Osteocyte (in vitro differentiated cells): ENCODE measurements around the gene JSRP1. TPM values are rescaled to one million over a fixed set of nuclear protein-coding genes. Genes with fewer than 3 reads are reported as not detected.
"Not testable (repeated sequence)": the region's sequence is repeated elsewhere in the genome, so short reads cannot be mapped to it uniquely, and the experiment has no call there.

Experiments
- DNase-seq: peaks from one replicate; pipeline ENCODE4 v3.0.0; 2021; ENCODE audit warnings: mixed read lengths; ENCODE audit not compliant: unreplicated experiment; ENCODE audit errors: extremely low spot score
- H3K27ac Mint-ChIP-seq: one replicate; pipeline ENCODE4 v1.8.0; 2021; ENCODE audit warnings: mild to moderate bottlenecking, mixed read lengths; ENCODE audit not compliant: unreplicated experiment
- H3K27me3 Mint-ChIP-seq: one replicate; pipeline ENCODE4 v1.8.0; 2021; ENCODE audit warnings: mixed read lengths; ENCODE audit not compliant: unreplicated experiment
- H3K36me3 Mint-ChIP-seq: one replicate; pipeline ENCODE4 v1.8.0; 2021; ENCODE audit warnings: mixed read lengths; ENCODE audit not compliant: unreplicated experiment
- H3K4me1 Mint-ChIP-seq: one replicate; pipeline ENCODE4 v1.8.0; 2021; ENCODE audit warnings: mixed read lengths; ENCODE audit not compliant: unreplicated experiment
- H3K4me3 Mint-ChIP-seq: one replicate; pipeline ENCODE4 v1.8.0; 2021; ENCODE audit warnings: mild to moderate bottlenecking, moderate library complexity, mixed read lengths; ENCODE audit not compliant: unreplicated experiment
- H3K9me3 Mint-ChIP-seq: one replicate; pipeline ENCODE4 v1.8.0; 2021; ENCODE audit warnings: mixed read lengths; ENCODE audit not compliant: unreplicated experiment
- total RNA-seq: library from RNA; stranded (reverse); gene quantifications from 2 replicates; pipeline ENCODE4 v1.2.1, GENCODE V29; 2021
- TF ChIP-seq, protein P1 (sequence below): fragments of 200-600 bp; sonication (generic); IDR thresholded peaks from 2 replicates; pipeline ENCODE4 v1.5.0; 2021; ENCODE audit warnings: antibody characterized with exemption, mild to moderate bottlenecking, moderate library complexity

JSRP1 gene
- total RNA-seq, 1 donor from 2014 or later = not detected

- TF ChIP-seq, protein P1, sequence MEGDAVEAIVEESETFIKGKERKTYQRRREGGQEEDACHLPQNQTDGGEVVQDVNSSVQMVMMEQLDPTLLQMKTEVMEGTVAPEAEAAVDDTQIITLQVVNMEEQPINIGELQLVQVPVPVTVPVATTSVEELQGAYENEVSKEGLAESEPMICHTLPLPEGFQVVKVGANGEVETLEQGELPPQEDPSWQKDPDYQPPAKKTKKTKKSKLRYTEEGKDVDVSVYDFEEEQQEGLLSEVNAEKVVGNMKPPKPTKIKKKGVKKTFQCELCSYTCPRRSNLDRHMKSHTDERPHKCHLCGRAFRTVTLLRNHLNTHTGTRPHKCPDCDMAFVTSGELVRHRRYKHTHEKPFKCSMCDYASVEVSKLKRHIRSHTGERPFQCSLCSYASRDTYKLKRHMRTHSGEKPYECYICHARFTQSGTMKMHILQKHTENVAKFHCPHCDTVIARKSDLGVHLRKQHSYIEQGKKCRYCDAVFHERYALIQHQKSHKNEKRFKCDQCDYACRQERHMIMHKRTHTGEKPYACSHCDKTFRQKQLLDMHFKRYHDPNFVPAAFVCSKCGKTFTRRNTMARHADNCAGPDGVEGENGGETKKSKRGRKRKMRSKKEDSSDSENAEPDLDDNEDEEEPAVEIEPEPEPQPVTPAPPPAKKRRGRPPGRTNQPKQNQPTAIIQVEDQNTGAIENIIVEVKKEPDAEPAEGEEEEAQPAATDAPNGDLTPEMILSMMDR = no peak
- Mint-ChIP-seq H3K4me1 (peaks cover 18% of the 10 kb centered on the region), H3K9me3 (no peaks in the 10 kb centered on the region), H3K36me3 (no peaks in the 10 kb centered on the region), H3K27me3 (no peaks in the 10 kb centered on the region), H3K27ac (no peak overlapping the region), H3K4me3 (no peak overlapping the region)
- DNase-seq = no peak
These were observed 30.4 kb upstream of the JSRP1 start for GRCh38 chr19:2286402-2287140.

DNA sequence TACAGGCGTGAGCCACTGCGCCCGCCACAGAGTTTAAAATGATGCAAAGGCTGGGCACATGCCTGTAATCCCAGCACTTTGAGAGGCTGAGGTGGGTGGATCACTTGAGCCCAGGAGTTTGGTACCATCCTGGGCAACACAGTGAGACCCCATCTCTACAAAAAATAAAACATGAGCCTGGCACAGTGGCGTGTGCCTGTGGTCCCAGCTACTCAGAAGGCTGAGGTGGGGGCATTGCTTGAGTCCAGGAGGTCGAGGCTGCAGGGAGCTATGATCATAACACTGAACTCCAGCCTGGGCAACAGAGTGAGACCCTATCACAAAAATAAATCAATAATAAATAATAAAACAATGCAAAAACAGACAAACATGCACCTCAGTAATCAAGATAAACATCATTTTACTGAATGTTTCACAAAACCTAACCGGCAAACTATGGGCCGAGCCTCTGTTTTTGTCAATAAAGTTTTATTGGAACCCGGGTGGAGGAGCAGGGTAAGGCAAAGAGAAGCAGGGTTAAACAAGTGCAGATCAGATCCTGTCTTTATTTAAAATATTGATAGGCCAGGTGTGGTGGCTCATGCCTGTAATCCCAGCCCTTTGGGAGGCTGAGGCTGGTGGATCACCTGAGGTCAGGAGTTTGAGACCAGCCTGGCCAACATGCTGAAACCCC, 27.8 kb upstream of the JSRP1 start:
- no peak for DNase-seq
- H3K9me3 Mint-ChIP-seq = no peaks in the 10 kb centered on the region
- no peak overlapping the region for H3K4me3 Mint-ChIP-seq
- peaks cover 22% of the 10 kb centered on the region for H3K4me1 Mint-ChIP-seq
- no peak overlapping the region for H3K27ac Mint-ChIP-seq
- no peaks in the 10 kb centered on the region for H3K36me3 Mint-ChIP-seq
- TF ChIP-seq, protein P1 = no peak
- no peaks in the 10 kb centered on the region for H3K27me3 Mint-ChIP-seq

DNA sequence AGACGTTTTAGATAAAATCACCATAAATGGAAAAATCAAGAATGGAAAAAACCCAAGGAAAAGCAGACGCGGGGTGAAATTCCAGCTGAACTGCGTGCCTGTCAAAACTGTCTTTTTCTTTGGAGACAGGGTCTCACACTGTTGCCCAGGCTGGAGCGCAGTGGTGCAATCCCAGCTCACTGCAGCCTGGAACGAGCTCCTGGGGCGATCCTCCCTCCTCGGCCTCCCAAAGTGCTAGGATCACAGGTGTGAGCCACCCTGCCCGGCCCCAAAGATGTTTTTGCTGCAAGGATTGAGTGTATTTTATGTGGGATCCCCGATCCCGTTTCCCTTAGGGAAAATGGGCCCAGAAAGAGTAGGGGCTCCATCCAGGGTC, 26.6 kb upstream of the JSRP1 start:
- Mint-ChIP-seq H3K9me3 (no peaks in the 10 kb centered on the region), H3K4me1 (peaks cover 21% of the 10 kb centered on the region), H3K27ac (peak overlapping the region; percentile 55), H3K36me3 (no peaks in the 10 kb centered on the region), H3K4me3 (peak overlapping the region; percentile 34), H3K27me3 (no peaks in the 10 kb centered on the region)
- TF ChIP-seq, protein P1 = no peak
- no peak for DNase-seq

- Mint-ChIP-seq H3K4me1 (peaks cover 21% of the 10 kb centered on the region), H3K27me3 (no peaks in the 10 kb centered on the region), H3K27ac (peak within 1 kb of the TSS; percentile 83), H3K4me3 (peak within 1 kb of the TSS; percentile 67), H3K9me3 (no peaks in the 10 kb centered on the region), H3K36me3 (no peaks in the 10 kb centered on the region)
- TF ChIP-seq, protein P1 = no peak
- peak; percentile 90 for DNase-seq
These were observed 26.0 kb upstream of the JSRP1 start, which contains the start of gene PEAK3 for GRCh38 chr19:2282062-2282861. PEAK3 (minus strand) TSS chr19:2282175; CDS start chr19:2280931, 1,244 bp downstream.

DNA sequence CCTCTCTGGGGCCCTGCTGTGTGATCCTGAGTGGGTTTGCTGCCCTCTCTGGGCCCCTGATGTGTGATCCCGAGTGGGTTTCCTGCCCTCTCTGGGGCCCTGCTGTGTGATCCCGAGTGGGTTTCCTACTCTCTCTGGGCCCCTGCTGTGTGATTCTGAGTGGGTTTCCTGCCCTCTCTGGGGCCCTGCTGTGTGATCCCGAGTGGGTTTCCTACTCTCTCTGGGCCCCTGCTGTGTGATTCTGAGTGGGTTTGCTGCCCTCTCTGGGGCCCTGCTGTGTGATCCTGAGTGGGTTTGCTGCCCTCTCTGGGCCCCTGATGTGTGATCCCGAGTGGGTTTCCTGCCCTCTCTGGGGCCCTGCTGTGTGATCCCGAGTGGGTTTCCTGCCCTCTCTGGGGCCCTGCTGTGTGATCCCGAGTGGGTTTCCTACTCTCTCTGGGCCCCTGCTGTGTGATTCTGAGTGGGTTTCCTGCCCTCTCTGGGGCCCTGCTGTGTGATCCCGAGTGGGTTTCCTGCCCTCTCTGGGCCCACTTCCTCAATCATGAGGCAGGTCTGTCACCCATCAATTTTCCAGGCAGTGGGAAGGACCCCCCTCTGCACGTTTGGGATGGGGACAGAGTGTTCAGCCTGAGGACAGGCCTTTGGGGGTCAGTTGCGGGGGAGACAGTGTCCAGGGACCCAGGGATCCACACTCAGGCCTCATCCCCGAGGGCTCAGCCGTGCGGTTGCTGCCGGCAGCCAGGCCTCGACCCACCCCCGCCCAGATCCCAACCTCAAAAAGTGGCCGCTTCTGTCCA, 25.2 kb upstream of the JSRP1 start:
- H3K4me1 Mint-ChIP-seq = peaks cover 21% of the 10 kb centered on the region
- H3K36me3 Mint-ChIP-seq, H3K27me3 Mint-ChIP-seq, H3K9me3 Mint-ChIP-seq, DNase-seq: not testable (repeated sequence)
- H3K27ac Mint-ChIP-seq = peak overlapping the region; percentile 83
- H3K4me3 Mint-ChIP-seq = peak overlapping the region; percentile 67
